Caco-2 (cell line): ENCODE data around the gene LINS1. TPM values are rescaled to one million over a fixed set of nuclear protein-coding genes. Genes with fewer than 3 reads are reported as not detected.

Source experiments
- BruUV-seq: library from RNA; stranded (reverse); fragments of 400-500 nt; replicated peaks from 2 replicates; lab custom pipeline; 2021; lab: Mats Ljungman, UMichigan
- CTCF ChIA-PET: fragments of 300-600 bp; sonication (Branson Sonifier 250); formaldehyde crosslinking; loops from one replicate; lab custom pipeline; 2022; ENCODE audit warnings: antibody characterized with exemption; lab: Charles Lee
- POLR2A ChIA-PET: fragments of 300-600 bp; sonication (Branson Sonifier 250); formaldehyde crosslinking; loops from one replicate; lab custom pipeline; 2022; ENCODE audit warnings: antibody characterized with exemption; lab: Charles Lee
- DNase-seq, 2 experiments: peaks; one replicate each; pipeline versions ENCODE4 v3.0.0 to v3.0.0-alpha.2; 2020 to 2022
- H3K27me3 ChIP-seq: replicated peaks from 2 replicates; pipeline ENCODE4 v1.6.0; 2011; ENCODE audit warnings: low read length; ENCODE audit not compliant: control insufficient read depth, insufficient read depth
- H3K36me3 ChIP-seq: 2 replicates; pipeline ENCODE4 v1.5.1; 2011; ENCODE audit warnings: low read length; ENCODE audit not compliant: control insufficient read depth, insufficient read depth
- H3K4me1 ChIP-seq: fragments of 250-450 bp; sonication (Bioruptor Pico); 2 replicates; pipeline ENCODE4 v1.5.1; 2020; ENCODE audit warnings: mild to moderate bottlenecking
- H3K4me3 ChIP-seq: 2 replicates; pipeline ENCODE4 v1.5.1; 2011; ENCODE audit warnings: low read depth, mild to moderate bottlenecking, control low read depth, low read length
- H3K9me3 ChIP-seq: fragments of 250-450 bp; sonication (Bioruptor Pico); 2 replicates; pipeline ENCODE4 v1.5.1; 2020; ENCODE audit warnings: mild to moderate bottlenecking, moderate library complexity
- H3K27ac Mint-ChIP-seq: one replicate; pipeline ENCODE4 v1.8.0; 2022; ENCODE audit warnings: mixed read lengths; ENCODE audit not compliant: unreplicated experiment
- H3K27me3 Mint-ChIP-seq: one replicate; pipeline ENCODE4 v1.8.0; 2022; ENCODE audit warnings: mixed read lengths; ENCODE audit not compliant: insufficient read depth, unreplicated experiment
- H3K36me3 Mint-ChIP-seq: one replicate; pipeline ENCODE4 v1.8.0; 2022; ENCODE audit warnings: mild to moderate bottlenecking, mixed read lengths; ENCODE audit not compliant: insufficient read depth, unreplicated experiment
- H3K4me1 Mint-ChIP-seq: one replicate; pipeline ENCODE4 v1.8.0; 2022; ENCODE audit warnings: low read depth, mixed read lengths; ENCODE audit not compliant: unreplicated experiment
- H3K4me3 Mint-ChIP-seq: one replicate; pipeline ENCODE4 v1.8.0; 2022; ENCODE audit warnings: mild to moderate bottlenecking, moderate library complexity, mixed read lengths; ENCODE audit not compliant: unreplicated experiment
- H3K9me3 Mint-ChIP-seq: one replicate; pipeline ENCODE4 v1.8.0; 2022; ENCODE audit warnings: mixed read lengths; ENCODE audit not compliant: unreplicated experiment
- intact Hi-C: fragments of 100-400 bp; cut with micrococcal nuclease; formaldehyde crosslinking; loops from one replicate; pipeline ENCODE4 v1.10.0; 2022; ENCODE audit not compliant: unreplicated experiment
- total RNA-seq: library from RNA; stranded (reverse); gene quantifications from 2 replicates; pipeline ENCODE4 v1.2.3, GENCODE V29; 2022
- TF ChIP-seq, protein P1 (sequence below), 2 experiments: fragments of 200-600 bp in 1 of 2; IDR thresholded peaks; 1 replicate in 1 of 2; 2 replicates in 1 of 2; pipeline versions ENCODE4 v1.5.1 to v1.8.0; 2011 to 2022; ENCODE audit warnings: antibody characterized with exemption in 1 of 2, control low read depth in 1 of 2, inconsistent platforms in 1 of 2, low read depth in 1 of 2, low read length in 1 of 2, mild to moderate bottlenecking in 1 of 2, moderate library complexity in 1 of 2; ENCODE audit not compliant: insufficient read depth in 1 of 2, severe bottlenecking in 1 of 2, unreplicated experiment in 1 of 2

Gene LINS1
- total RNA-seq, 1 experiment from 2014 or later, result 11.0 TPM

DNA sequence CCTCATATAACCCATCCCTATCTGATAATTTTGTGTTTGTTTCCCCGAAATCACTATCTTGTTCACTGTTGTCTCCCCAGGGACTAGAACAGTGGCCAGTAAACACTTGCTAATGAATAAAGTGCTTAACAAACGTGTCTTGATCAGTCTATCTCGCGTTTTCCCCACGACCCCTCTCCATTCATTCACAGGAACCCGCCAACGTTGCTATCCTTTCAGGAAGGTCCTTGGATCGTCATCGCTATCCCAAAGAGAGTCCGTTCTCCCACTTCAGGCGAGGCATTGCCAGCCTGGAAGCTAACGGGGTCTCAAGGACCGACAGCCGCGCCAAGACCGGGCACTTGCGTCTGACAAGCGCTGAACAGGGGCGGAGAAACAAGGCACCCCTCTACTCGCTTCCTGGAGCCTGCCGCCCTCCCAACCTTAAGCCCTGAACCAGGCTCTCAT, 344 bp downstream of the LINS1 start:
- no peaks in the 10 kb centered on the region for H3K27me3 Mint-ChIP-seq
- H3K4me3 Mint-ChIP-seq, result no peak overlapping the region
- peaks cover 7% of the 10 kb centered on the region for H3K36me3 Mint-ChIP-seq
- intact Hi-C loops, result no loop called here
- no peak for DNase-seq
- no peaks in the 10 kb centered on the region for H3K9me3 ChIP-seq
- no peaks in the 10 kb centered on the region for H3K36me3 ChIP-seq
- no peak overlapping the region for H3K27ac Mint-ChIP-seq
- H3K4me3 ChIP-seq, result peak overlapping the region; percentile 81
- H3K9me3 Mint-ChIP-seq, result no peaks in the 10 kb centered on the region
- peaks cover 9% of the 10 kb centered on the region; the same call in 1 of the 2 replicates for H3K4me1 ChIP-seq
- no peaks in the 10 kb centered on the region for H3K27me3 ChIP-seq
- TF ChIP-seq, protein P1, sequence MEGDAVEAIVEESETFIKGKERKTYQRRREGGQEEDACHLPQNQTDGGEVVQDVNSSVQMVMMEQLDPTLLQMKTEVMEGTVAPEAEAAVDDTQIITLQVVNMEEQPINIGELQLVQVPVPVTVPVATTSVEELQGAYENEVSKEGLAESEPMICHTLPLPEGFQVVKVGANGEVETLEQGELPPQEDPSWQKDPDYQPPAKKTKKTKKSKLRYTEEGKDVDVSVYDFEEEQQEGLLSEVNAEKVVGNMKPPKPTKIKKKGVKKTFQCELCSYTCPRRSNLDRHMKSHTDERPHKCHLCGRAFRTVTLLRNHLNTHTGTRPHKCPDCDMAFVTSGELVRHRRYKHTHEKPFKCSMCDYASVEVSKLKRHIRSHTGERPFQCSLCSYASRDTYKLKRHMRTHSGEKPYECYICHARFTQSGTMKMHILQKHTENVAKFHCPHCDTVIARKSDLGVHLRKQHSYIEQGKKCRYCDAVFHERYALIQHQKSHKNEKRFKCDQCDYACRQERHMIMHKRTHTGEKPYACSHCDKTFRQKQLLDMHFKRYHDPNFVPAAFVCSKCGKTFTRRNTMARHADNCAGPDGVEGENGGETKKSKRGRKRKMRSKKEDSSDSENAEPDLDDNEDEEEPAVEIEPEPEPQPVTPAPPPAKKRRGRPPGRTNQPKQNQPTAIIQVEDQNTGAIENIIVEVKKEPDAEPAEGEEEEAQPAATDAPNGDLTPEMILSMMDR (IDR thresholded peaks at IDR 0.05; ENCODE audit: insufficient read depth in 1 of 2, low read depth in 1 of 2, low read length in 1 of 2, severe bottlenecking in 1 of 2, unreplicated experiment in 1 of 2), result no peak
- no peaks in the 10 kb centered on the region for H3K4me1 Mint-ChIP-seq
- CTCF ChIA-PET, result interaction anchor here (0.9 to 1.8 kb wide), 3 partner anchors 252 to 897 kb away, joined by 3 to 11 read pairs (median 3); no protein-coding TSS in a partner anchor
- TSS peak; percentile 36 for BruUV-seq
- POLR2A ChIA-PET, result interaction anchor here (0.7 to 1.0 kb wide), 2 partner anchors 58 to 406 kb away, joined by 3 to 4 read pairs; no protein-coding TSS in a partner anchor

DNA sequence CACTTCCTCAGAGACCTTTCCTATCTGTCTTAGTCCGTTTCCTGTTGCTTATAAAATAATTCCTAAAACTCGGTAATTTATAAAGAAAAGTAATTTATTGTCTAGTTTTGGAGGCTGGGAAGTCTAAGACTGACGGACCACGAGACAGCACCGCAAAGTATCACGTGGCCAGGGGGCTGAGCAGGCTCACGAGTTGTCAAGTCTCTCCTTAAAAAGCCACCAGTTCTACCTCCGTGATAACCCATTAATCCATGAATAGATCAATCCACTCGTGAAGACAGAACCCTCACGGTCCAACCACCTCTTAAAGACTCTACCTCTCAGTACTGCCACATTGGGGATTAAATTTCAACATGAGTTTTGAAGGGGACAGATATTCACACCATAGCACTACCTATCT, 821 bp downstream of the LINS1 start:
- H3K4me1 Mint-ChIP-seq, result no peaks in the 10 kb centered on the region
- H3K27me3 Mint-ChIP-seq, result no peaks in the 10 kb centered on the region
- H3K27ac Mint-ChIP-seq, result no peak overlapping the region
- H3K27me3 ChIP-seq, result no peaks in the 10 kb centered on the region
- H3K9me3 Mint-ChIP-seq, result no peaks in the 10 kb centered on the region
- POLR2A ChIA-PET, result no interaction called here
- TF ChIP-seq, protein P1 (IDR thresholded peaks at IDR 0.05; ENCODE audit: insufficient read depth in 1 of 2, low read depth in 1 of 2, low read length in 1 of 2, severe bottlenecking in 1 of 2, unreplicated experiment in 1 of 2), result no peak
- H3K36me3 ChIP-seq, result no peaks in the 10 kb centered on the region
- BruUV-seq, result no TSS peak
- DNase-seq, result peak in 1 of 2 experiments; percentile 7
- CTCF ChIA-PET, result no interaction called here
- H3K36me3 Mint-ChIP-seq, result peaks cover 7% of the 10 kb centered on the region
- H3K4me3 ChIP-seq, result peak overlapping the region; percentile 81
- no peaks in the 10 kb centered on the region for H3K9me3 ChIP-seq
- H3K4me3 Mint-ChIP-seq, result no peak overlapping the region
- H3K4me1 ChIP-seq, result peaks cover 9% of the 10 kb centered on the region; the same call in 1 of the 2 replicates
- intact Hi-C loops, result no loop called here

DNA sequence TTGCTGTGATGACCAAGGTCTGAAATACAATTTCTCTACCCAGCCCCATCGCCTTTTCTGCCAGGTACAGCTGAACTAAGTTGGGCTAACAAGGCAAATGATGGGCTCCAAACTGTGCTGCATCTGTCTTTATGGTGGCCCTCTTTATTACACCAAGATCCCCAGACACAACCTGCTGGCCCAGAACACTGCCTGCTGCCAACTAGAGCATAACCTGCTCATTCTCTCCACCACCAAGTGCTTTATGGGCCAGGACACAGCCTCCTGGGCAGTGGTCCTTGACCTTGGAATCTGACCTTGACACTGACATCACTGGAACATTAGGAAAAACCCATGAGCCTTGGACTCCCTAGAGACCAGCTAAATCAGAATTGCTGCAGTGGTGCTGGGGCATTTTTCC, 3.3 kb downstream of the LINS1 start:
- Mint-ChIP-seq H3K27me3 (no peaks in the 10 kb centered on the region), H3K9me3 (no peaks in the 10 kb centered on the region), H3K27ac (no peak overlapping the region), H3K4me1 (no peaks in the 10 kb centered on the region), H3K36me3 (no peaks in the 10 kb centered on the region), H3K4me3 (no peak overlapping the region)
- Histone ChIP-seq H3K36me3 (no peaks in the 10 kb centered on the region), H3K27me3 (no peaks in the 10 kb centered on the region), H3K4me3 (no peak overlapping the region), H3K9me3 (no peaks in the 10 kb centered on the region), H3K4me1 (peaks cover 4% of the 10 kb centered on the region; the same call in 1 of the 2 replicates)
- POLR2A ChIA-PET, result no interaction called here
- BruUV-seq, result no TSS peak
- TF ChIP-seq, protein P1 (IDR thresholded peaks at IDR 0.05; ENCODE audit: insufficient read depth in 1 of 2, low read depth in 1 of 2, low read length in 1 of 2, severe bottlenecking in 1 of 2, unreplicated experiment in 1 of 2), result no peak
- CTCF ChIA-PET, result no interaction called here
- intact Hi-C loops, result no loop called here
- no peak for DNase-seq
